ENCODE measurements around the gene COL9A3. TPM values are rescaled to one million over a fixed set of nuclear protein-coding genes. Genes with fewer than 3 reads are reported as not detected.

The COL9A3 gene
- polyA plus RNA-seq, 1 experiment: 0.98 TPM

- Histone ChIP-seq H3K9me3 (ENCODE audit: control insufficient read depth, insufficient read depth, low read length) (no peaks in the 10 kb centered on the region; the same call in 1 of the 2 replicates), H3K27me3 (ENCODE audit: control insufficient read depth, insufficient read depth, low read length) (peaks cover 16% of the 10 kb centered on the region), H3K4me3 (ENCODE audit: low read depth, low read length) (no peak overlapping the region), H3K27ac (ENCODE audit: low read depth, low read length) (no peak overlapping the region)
- no peak for TF ChIP-seq CTCF (IDR thresholded peaks at IDR 0.05; ENCODE audit: low read depth, low read length)
- ChIA-PET CTCF (no interaction called here), POLR2A (no interaction called here)
- DNase-seq (ENCODE audit: low read depth, low spot score): no peak
Observed at GRCh38 chr20:62787866-62788265, 29.0 kb upstream of the COL9A3 start.

- Histone ChIP-seq H3K4me3 (ENCODE audit: low read depth, low read length) (no peak overlapping the region), H3K9me3 (ENCODE audit: control insufficient read depth, insufficient read depth, low read length) (no peaks in the 10 kb centered on the region; the same call in 1 of the 2 replicates), H3K27ac (ENCODE audit: low read depth, low read length) (no peak overlapping the region), H3K27me3 (ENCODE audit: control insufficient read depth, insufficient read depth, low read length) (peaks cover 14% of the 10 kb centered on the region)
- DNase-seq (ENCODE audit: low read depth, low spot score): no peak
- ChIA-PET POLR2A (no interaction called here), CTCF (interaction anchor here (0.7 to 4.3 kb wide), 2 partner anchors 83 to 121 kb away, joined by 3 to 81 read pairs; no protein-coding TSS in a partner anchor)
- no peak for TF ChIP-seq CTCF (IDR thresholded peaks at IDR 0.05; ENCODE audit: low read depth, low read length)
Observed at GRCh38 chr20:62788607-62789006, 28.2 kb upstream of the COL9A3 start.

GRCh38 chr20:62790075-62790474 lies 26.8 kb upstream of the COL9A3 start:
- H3K4me3 ChIP-seq (ENCODE audit: low read depth, low read length): no peak overlapping the region
- no peak overlapping the region for H3K27ac ChIP-seq (ENCODE audit: low read depth, low read length)
- no peaks in the 10 kb centered on the region; the same call in 1 of the 2 replicates for H3K9me3 ChIP-seq (ENCODE audit: control insufficient read depth, insufficient read depth, low read length)
- H3K27me3 ChIP-seq (ENCODE audit: control insufficient read depth, insufficient read depth, low read length): peaks cover 12% of the 10 kb centered on the region
- ChIA-PET POLR2A (interaction anchor here (0.8 kb wide), 1 partner anchor 16 kb away, joined by 4 read pairs; no protein-coding TSS in a partner anchor), CTCF (interaction anchor here (1.1 to 4.3 kb wide), 3 partner anchors 8 to 122 kb away, joined by 3 to 81 read pairs (median 10); no protein-coding TSS in a partner anchor)
- no peak for TF ChIP-seq CTCF (IDR thresholded peaks at IDR 0.05; ENCODE audit: low read depth, low read length)
- no peak for DNase-seq (ENCODE audit: low read depth, low spot score)

GRCh38 chr20:62791301-62792181 lies 25.3 kb upstream of the COL9A3 start:
- TF ChIP-seq CTCF (IDR thresholded peaks at IDR 0.05; ENCODE audit: low read depth, low read length): peak; percentile 98
- H3K4me3 ChIP-seq (ENCODE audit: low read depth, low read length): no peak overlapping the region
- CTCF ChIA-PET: interaction anchor here (0.6 to 4.3 kb wide), 23 partner anchors 9 to 382 kb away, joined by 3 to 81 read pairs (median 4); no protein-coding TSS in a partner anchor
- peak; percentile 74 for DNase-seq (ENCODE audit: low read depth, low spot score)
- peaks cover 8% of the 10 kb centered on the region for H3K27me3 ChIP-seq (ENCODE audit: control insufficient read depth, insufficient read depth, low read length)
- no peaks in the 10 kb centered on the region; the same call in 1 of the 2 replicates for H3K9me3 ChIP-seq (ENCODE audit: control insufficient read depth, insufficient read depth, low read length)
- peak overlapping the region; percentile 31 for H3K27ac ChIP-seq (ENCODE audit: low read depth, low read length)
- POLR2A ChIA-PET: interaction anchor here (1.1 kb wide), 1 partner anchor 51 kb away, joined by 3 read pairs; no protein-coding TSS in a partner anchor
